GM18520 (cell line): ENCODE measurements around the gene CNGA1.
"Not testable (repeated sequence)": the region's sequence is repeated elsewhere in the genome, so short reads cannot be mapped to it uniquely, and the experiment has no call there.

Experiments
- ATAC-seq: cut with Tn5 transposase; IDR thresholded peaks from one replicate; pipeline ENCODE4 v1.9.1; 2021; ENCODE audit not compliant: unreplicated experiment

Gene CNGA1

GRCh38 chr4:48031802-48032525 lies 15.5 kb upstream of the CNGA1 start:
- ATAC-seq = no peak

- ATAC-seq = no peak
Observed at GRCh38 chr4:48030470-48030869, 14.0 kb upstream of the CNGA1 start.

GRCh38 chr4:48028696-48029095 lies 12.2 kb upstream of the CNGA1 start:
- peak; percentile 48 for ATAC-seq

GRCh38 chr4:48027653-48028052 lies 11.2 kb upstream of the CNGA1 start:
- peak; percentile 74 for ATAC-seq

DNA sequence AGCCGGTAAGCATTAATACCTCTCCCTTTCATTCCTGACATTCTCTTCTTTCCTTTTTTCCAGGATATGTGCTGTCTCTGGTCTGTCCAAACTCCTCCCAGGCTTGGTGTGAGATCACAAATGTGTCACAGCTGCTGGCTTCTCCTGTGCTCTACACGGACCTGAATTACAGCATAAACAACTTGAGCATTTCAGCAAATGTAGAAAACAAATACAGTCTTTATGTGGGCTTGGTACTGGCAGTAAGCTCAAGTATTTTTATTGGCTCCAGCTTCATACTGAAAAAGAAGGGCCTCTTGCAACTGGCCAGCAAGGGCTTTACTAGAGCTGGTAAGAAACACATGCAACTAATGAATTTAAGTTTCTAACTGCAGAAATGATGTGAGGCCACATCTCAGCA lies 8.5 kb upstream of the CNGA1 start:
- no peak for ATAC-seq

DNA sequence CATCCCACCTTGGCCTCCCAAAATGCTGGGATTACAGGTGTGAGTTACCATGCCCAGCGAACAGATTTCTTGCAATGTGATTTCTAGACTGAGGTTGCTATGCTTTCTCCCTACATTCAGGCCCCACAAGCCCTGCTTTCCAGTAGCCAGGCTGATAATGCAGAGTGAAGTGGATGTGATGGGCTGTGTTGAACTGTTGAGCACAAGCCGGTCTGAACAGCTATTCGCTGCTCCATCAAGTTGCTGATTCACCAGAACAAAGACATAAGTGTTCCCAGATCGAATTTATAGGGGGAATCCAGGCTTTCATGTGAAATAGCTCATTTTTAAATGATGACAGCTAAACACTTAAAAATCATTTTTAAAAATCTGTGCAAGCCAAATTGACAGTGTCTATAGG lies 8.0 kb upstream of the CNGA1 start:
- no peak for ATAC-seq

DNA sequence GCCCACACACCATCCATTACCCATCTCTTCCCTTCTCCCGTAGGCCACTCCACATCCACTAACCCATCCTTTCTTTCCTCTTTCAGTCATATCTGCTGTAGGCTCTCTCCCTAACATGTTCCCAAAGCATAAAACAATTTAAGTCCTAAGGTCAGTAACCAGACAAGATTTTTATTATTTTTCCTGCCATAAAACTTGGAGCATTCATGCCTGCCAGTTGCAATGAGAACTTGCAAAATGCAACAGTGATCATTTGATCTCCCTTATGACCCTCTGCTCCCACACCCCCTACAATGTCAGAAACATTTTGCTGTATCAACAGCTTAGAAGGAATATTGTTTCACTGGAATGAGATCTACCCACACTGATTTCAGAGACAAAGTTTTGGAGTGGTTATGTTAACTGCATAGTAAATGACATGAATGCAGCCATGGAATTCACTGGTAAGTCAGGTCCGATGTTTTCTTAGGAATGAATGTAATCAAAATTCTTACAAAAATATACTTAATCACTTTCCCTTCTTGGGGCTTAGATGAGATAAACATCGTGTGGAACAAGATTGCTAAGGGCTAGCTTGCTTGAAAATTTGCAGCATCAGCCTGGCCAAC lies 5.8 kb upstream of the CNGA1 start:
- ATAC-seq = no peak

DNA sequence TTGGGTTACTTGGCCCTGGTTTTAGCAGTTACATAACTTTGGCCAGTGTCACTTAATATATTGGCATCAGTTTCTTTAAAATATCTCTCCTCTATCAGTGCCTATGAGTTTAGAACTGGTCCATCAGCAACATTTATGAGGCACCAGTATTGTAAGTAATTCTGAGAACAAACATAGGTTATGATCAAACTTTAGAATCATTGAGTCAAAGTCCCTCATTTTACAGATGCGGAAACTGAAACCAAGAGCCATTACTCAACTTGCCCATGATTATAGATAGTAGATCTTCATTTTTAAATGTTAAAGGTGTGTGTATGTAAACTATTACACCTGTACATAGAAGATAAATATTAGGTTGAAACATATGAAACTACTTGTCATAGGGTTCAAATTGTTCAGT lies 4.6 kb upstream of the CNGA1 start:
- no peak for ATAC-seq

GRCh38 chr4:48018112-48018511 lies 1.6 kb upstream of the CNGA1 start:
- ATAC-seq = no peak

GRCh38 chr4:48017108-48017571 lies 659 bp upstream of the CNGA1 start:
- ATAC-seq = no peak

DNA sequence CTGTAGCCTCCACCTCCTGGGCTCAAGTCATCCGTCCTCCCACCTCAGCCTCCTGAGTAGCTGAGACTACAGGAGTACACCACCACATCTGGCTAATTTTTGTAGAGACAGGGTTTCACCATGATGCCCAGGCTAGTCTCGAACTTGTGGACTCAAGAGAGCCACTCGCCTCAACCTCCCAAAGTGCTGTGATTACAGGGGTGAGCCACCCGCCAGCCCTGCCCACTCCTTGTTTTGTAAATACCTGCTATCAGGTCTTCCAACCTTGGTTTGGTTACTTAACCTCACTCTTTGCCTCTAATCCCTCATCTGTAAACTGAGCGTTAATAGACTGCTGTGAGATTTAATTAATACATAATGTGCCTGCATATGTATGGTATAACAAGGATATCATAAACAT lies 803 bp downstream of the CNGA1 start:
- ATAC-seq = no peak

DNA sequence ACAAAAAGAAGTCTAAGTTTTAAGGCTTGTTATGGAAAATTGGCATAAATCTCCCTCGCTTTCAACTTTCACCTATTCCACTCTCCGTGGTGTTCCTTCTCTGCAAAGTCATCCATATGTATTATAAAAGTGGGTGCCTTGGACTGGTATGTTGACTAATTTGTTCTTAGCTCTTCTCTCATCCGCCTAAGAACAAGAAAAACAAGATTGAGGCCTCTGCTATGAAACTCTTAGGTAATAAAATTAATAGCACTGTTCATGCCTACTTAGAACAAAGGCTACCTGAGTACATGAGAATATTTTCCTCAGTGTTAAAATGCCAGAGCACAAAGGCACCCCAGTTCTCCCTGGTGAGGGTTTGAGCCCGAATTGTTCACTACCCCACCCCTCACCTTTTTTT lies 1.3 kb downstream of the CNGA1 start:
- no peak for ATAC-seq

GRCh38 chr4:48012824-48013223 lies 3.7 kb downstream of the CNGA1 start:
- ATAC-seq = no peak

DNA sequence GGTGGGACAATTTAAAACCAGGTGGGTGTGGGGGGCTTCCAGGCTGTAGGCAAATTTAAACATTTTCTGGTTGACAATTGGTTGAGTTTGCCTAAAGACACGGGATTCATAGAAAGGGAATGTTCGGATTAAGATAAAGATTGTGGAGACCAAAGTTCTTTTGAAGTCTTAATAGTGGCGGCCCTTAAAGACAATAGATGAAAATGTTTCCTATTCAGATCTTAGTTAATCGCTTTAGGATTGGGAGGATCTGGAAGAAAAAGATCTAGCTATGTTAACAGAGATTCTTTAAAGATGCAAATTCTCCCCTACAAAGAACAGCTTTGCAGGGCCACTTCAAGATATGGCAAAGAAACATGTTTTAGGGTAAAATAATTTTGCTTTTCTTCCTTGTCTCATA lies 4.8 kb downstream of the CNGA1 start:
- ATAC-seq = no peak

DNA sequence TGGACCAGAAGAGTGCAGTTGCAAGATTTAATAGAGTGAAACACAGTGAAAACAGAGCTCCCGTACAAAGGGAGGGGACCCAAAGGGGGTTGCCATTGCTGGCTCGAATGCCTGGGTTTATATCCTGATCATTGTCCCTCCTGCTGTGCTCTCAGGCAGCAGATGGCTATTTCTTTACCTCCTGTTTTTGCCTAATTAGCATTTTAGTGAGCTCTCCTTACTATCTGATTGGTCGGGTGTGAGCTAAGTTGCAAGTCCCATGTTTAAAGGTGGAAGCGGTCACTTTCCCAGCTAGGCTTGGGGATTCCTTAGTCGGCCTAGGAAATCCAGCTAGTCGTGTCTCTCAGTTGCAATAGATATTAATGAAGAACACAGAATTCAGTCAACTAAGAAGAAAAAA lies 5.6 kb downstream of the CNGA1 start:
- ATAC-seq = not testable (repeated sequence)

- ATAC-seq = no peak
Observed at GRCh38 chr4:48008021-48008596, 8.4 kb downstream of the CNGA1 start.

DNA sequence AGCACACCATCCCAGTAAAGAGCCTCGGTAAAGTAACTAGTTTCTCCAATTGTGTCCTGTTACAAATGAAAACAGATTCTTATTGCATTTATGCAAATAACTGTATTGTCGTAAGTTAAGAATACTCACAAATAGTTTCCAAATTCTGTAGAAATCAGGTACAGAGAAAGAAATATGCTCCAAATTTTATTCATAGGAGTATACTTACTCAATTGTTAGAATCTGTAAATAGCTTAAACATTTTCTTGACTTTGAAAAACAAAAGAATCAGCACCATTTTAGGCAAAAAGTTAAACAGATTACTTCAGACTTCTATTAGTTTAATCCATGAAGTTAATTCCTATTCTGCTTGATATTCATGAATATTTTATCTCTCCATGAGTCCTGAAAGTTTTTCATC lies 10.7 kb downstream of the CNGA1 start:
- ATAC-seq = no peak

DNA sequence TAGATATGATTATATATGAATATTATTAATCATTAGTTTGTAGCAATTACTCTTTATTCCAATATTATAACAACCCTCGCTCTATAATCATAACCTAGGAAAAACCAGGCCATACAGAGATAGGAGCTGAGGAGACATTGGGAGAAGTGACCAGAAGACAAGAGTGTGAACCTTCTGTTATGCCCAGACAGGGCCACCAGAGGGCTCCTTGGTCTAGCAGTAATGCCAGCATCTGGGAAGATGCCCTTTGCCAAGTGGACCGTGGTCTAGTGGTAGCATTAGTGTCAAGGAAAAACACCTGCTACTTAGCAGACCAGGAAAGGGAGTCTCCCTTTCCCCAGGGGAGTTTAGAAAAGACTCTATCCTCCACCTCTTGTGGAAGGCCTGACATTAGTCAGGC lies 12.9 kb downstream of the CNGA1 start:
- not testable (repeated sequence) for ATAC-seq

DNA sequence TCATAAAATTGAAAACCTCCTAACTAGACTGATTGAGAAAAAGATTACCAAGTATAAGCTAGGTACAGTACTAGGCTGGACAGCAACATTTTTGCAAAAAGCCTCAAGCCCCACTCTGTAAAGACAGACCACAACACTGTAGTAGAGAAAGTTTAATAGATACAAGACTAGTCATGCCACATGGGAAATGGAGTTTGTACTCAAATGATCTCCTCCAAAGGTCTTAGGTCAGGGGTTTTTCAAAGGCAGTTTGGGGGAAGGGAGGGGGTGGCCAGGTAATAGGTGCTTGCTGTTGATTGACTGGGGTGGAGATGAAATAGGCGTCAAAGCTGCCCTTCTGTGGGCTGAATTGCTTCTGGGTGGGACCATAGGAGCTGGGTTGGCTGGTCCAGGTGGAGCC lies 14.2 kb downstream of the CNGA1 start:
- no peak for ATAC-seq

- ATAC-seq = no peak
Observed at GRCh38 chr4:47996021-47996420, 20.5 kb downstream of the CNGA1 start.

DNA sequence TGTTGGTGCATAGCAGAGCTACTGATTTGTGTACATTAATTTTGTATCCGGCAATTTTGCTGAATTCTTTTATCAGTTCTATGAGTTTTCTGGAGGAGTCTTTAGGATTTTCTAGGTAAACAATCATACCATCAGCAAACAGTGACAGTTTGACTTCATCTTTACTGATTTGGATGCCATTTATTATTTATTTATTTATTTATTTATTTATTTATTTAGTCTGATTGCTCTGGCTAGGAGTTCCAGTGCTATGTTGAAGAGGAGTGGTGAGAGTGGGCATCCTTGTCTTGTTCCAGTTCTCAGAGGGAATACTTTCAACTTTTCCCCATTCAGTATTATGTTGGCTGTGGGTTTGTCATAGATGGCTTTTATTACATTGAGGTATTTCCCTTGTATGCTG lies 24.0 kb downstream of the CNGA1 start:
- ATAC-seq = not testable (repeated sequence)

DNA sequence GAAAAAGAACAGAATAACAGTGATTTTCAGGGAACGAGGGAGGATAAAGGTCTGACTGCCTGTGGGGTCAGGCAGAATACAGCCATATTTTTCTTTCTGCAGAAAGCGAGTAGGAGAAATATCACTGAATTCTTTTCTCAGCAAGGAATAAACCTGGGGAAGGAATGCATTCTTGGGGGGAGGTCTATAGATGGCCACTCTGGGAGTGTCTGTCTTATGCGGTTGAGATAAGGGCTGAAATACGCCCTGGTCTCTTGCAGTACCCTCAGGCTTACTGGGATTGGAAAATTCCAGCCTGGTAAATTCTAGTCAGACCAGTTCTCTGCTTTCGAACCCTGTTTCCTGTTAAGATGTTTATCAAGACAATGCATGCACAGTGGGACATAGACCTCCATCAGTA lies 26.3 kb downstream of the CNGA1 start:
- ATAC-seq = no peak
